ENCODE results near the gene SORBS2. TPM values are rescaled to one million over a fixed set of nuclear protein-coding genes. Genes with fewer than 3 reads are reported as not detected.

The SORBS2 gene
- total RNA-seq, 2 experiments from 2014 or later, result not detected

- no peak for DNase-seq
- no peak for ATAC-seq (ENCODE audit: poor library complexity)
- Histone ChIP-seq H3K27me3 (ENCODE audit: control insufficient read depth in 1 of 2, insufficient read depth in 2 of 2, low read length in 2 of 2) (no peaks in the 10 kb centered on the region), H3K4me1 (ENCODE audit: insufficient read depth, low read length) (no peaks in the 10 kb centered on the region), H3K9me3 (ENCODE audit: control insufficient read depth in 1 of 2, insufficient read depth in 1 of 2, low read length in 2 of 2) (peaks cover 0 to 5% of the 10 kb centered on the region in 2 experiments), H3K36me3 (ENCODE audit: insufficient read depth, low read length) (no peaks in the 10 kb centered on the region), H3K27ac (ENCODE audit: low read depth in 1 of 2, low read length in 2 of 2) (no peak overlapping the region), H3K4me3 (ENCODE audit: low read length) (no peak overlapping the region)
- Mint-ChIP-seq H3K27ac (no peak overlapping the region), H3K4me1 (ENCODE audit: low read depth) (no peaks in the 10 kb centered on the region), H3K4me3 (no peak overlapping the region), H3K27me3 (peaks cover 6% of the 10 kb centered on the region), H3K9me3 (no peaks in the 10 kb centered on the region), H3K36me3 (ENCODE audit: low read depth) (no peaks in the 10 kb centered on the region)
- no peak for TF ChIP-seq CTCF (IDR thresholded peaks at IDR 0.05)
- intact Hi-C loops (cut with DNase I, micrococcal nuclease), result no loop called here
- POLR2A ChIA-PET, result no interaction called here
- CTCF ChIA-PET, result no interaction called here
Observed at GRCh38 chr4:185780472-185780871, 31.5 kb downstream of the SORBS2 start.

GRCh38 chr4:185779517-185779916, 32.5 kb downstream of the SORBS2 start:
- H3K27me3 ChIP-seq (ENCODE audit: control insufficient read depth in 1 of 2, insufficient read depth in 2 of 2, low read length in 2 of 2), result no peaks in the 10 kb centered on the region
- Mint-ChIP-seq H3K4me1 (ENCODE audit: low read depth) (no peaks in the 10 kb centered on the region), H3K36me3 (ENCODE audit: low read depth) (no peaks in the 10 kb centered on the region), H3K27me3 (peaks cover 9% of the 10 kb centered on the region), H3K27ac (no peak overlapping the region), H3K9me3 (no peaks in the 10 kb centered on the region), H3K4me3 (no peak overlapping the region)
- H3K4me3 ChIP-seq (ENCODE audit: low read length), result no peak overlapping the region
- peaks cover 0 to 5% of the 10 kb centered on the region in 2 experiments for H3K9me3 ChIP-seq (ENCODE audit: control insufficient read depth in 1 of 2, insufficient read depth in 1 of 2, low read length in 2 of 2)
- ChIA-PET CTCF (no interaction called here), POLR2A (no interaction called here)
- intact Hi-C loops (cut with DNase I, micrococcal nuclease), result no loop called here
- H3K36me3 ChIP-seq (ENCODE audit: insufficient read depth, low read length), result no peaks in the 10 kb centered on the region
- ATAC-seq (ENCODE audit: poor library complexity), result no peak
- H3K27ac ChIP-seq (ENCODE audit: low read depth in 1 of 2, low read length in 2 of 2), result no peak overlapping the region
- no peaks in the 10 kb centered on the region for H3K4me1 ChIP-seq (ENCODE audit: insufficient read depth, low read length)
- TF ChIP-seq CTCF (IDR thresholded peaks at IDR 0.05), result no peak
- no peak for DNase-seq

- intact Hi-C loops (cut with DNase I, micrococcal nuclease), result no loop called here
- Histone ChIP-seq H3K4me1 (ENCODE audit: insufficient read depth, low read length) (no peaks in the 10 kb centered on the region), H3K4me3 (ENCODE audit: low read length) (no peak overlapping the region), H3K9me3 (ENCODE audit: control insufficient read depth in 1 of 2, insufficient read depth in 1 of 2, low read length in 2 of 2) (peaks cover 0 to 5% of the 10 kb centered on the region in 2 experiments), H3K27me3 (ENCODE audit: control insufficient read depth in 1 of 2, insufficient read depth in 2 of 2, low read length in 2 of 2) (no peaks in the 10 kb centered on the region), H3K27ac (ENCODE audit: low read depth in 1 of 2, low read length in 2 of 2) (no peak overlapping the region), H3K36me3 (ENCODE audit: insufficient read depth, low read length) (no peaks in the 10 kb centered on the region)
- POLR2A ChIA-PET, result no interaction called here
- TF ChIP-seq CTCF (IDR thresholded peaks at IDR 0.05), result no peak
- Mint-ChIP-seq H3K9me3 (no peaks in the 10 kb centered on the region), H3K36me3 (ENCODE audit: low read depth) (no peaks in the 10 kb centered on the region), H3K4me3 (no peak overlapping the region), H3K4me1 (ENCODE audit: low read depth) (no peaks in the 10 kb centered on the region), H3K27me3 (peaks cover 12% of the 10 kb centered on the region), H3K27ac (no peak overlapping the region)
- CTCF ChIA-PET, result no interaction called here
- ATAC-seq (ENCODE audit: poor library complexity), result no peak
- no peak for DNase-seq
Observed at GRCh38 chr4:185778307-185778706, 33.7 kb downstream of the SORBS2 start.
